ENCODE measurements around the gene RASL10A.

Gene RASL10A

DNA sequence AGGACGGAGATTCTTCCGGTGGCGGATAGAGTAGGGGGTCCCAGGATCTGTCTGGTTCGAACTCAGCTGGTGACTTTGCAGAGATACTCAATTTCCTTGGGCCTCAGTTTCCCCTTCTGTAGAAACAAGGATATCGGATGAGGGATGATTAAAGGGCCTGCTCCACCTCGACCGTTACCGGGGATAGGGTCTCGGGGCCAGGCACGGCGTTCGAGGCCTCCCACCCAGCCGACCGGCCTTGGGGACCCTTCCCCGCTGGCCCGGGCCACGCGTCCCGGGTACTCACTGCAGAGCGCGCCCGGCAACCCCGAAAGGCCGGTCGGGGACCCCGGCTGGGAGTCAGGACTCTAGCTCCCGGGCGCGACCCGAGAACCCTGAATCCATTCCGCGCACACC, 48.0 kb downstream of the RASL10A start:
- TF ChIP-seq, protein P1, sequence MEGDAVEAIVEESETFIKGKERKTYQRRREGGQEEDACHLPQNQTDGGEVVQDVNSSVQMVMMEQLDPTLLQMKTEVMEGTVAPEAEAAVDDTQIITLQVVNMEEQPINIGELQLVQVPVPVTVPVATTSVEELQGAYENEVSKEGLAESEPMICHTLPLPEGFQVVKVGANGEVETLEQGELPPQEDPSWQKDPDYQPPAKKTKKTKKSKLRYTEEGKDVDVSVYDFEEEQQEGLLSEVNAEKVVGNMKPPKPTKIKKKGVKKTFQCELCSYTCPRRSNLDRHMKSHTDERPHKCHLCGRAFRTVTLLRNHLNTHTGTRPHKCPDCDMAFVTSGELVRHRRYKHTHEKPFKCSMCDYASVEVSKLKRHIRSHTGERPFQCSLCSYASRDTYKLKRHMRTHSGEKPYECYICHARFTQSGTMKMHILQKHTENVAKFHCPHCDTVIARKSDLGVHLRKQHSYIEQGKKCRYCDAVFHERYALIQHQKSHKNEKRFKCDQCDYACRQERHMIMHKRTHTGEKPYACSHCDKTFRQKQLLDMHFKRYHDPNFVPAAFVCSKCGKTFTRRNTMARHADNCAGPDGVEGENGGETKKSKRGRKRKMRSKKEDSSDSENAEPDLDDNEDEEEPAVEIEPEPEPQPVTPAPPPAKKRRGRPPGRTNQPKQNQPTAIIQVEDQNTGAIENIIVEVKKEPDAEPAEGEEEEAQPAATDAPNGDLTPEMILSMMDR (IDR thresholded peaks at IDR 0.05; ENCODE audit: low read depth, low read length), result no peak; the same call in 1 of the 2 replicates

DNA sequence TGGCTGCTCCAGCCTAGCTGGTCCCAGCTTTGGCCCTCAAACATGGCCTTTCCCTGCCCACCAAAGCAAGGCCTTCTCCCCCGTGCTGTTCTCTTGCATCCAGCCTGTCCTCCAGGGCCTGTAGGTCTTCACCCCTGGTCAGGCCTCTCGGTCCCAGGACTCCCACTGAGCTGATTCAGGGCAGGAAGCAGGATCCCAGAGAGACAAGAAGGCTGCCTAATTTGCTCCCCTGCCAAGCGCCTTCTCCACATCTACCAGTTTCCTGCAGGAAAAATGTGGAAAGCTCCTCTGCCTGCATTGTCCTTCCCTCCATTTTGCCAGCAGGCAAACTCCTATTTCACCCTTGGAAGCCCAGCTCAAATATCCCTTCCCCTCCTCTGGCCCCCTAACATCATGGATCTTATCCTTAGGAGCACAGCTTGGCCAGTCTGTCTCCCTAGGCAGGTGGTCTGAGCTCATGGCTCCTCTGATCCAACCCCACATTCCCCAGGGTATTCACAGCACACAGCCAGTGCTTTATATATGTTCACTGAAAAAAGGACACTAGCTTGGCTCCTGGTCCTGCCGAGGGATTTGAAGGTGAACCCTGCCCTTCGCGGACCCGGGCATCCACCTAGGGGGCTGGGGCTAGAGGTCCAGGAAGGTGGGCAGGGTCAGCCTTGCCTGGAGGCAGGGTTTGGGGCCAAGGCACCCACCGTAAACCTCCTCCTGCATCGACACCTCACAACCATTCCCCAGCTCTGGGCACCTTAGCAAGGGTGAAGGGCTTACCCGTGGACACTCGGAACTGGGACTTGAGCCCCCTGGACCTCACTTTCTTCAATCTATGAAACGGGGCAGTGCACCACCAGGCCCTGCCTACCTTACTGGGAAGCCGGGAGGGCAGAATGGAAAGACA, 48.7 kb downstream of the RASL10A start:
- DNase-seq (ENCODE audit: extremely low read depth, low read depth), result no peak
- TF ChIP-seq, protein P1 (IDR thresholded peaks at IDR 0.05; ENCODE audit: low read depth, low read length), result no peak

More for the DNA sequence above, 48.0 kb downstream of the RASL10A start:
- DNase-seq (ENCODE audit: extremely low read depth, low read depth), result no peak

DNA sequence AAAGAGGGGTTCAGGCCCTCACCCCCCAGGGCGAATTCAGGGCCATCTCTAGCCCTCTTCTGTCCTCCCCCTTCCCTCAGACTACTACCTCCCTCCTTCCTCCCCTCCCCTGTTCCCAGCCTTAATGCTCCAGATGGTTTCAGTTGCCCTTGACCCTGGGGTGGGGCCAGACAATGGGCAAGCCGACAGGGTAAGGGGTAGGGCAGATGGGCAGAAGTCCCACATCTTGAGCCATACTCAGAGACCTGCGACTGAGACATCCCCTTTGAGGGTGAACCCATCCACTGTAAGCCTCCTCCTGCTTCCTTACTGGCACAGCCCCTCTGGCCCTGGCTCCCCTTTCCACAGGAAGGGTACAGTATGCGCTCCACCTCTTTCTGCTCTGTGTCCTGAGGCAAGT, 49.6 kb downstream of the RASL10A start:
- TF ChIP-seq, protein P1 (IDR thresholded peaks at IDR 0.05; ENCODE audit: low read depth, low read length), result no peak
- no peak for DNase-seq (ENCODE audit: extremely low read depth, low read depth)

DNA sequence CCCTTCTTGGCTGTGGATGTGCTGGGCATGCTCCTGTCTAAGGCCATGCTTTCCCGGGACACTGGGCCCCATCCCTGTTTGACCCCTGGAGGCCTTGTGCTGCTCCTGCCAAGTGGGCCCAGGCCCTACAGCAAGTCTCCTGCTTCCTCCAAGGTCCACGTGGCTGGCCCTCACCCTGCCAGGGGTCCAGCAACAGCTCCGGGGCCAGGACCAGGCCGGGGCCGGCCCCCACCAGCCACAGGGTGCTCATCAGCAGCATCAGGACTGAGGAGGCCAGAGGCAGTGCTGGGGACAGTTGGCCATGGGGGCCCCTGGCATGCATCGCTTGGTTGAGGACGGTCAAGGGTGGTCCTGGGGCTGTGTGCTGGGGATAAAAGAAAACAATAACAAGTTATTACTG, 50.2 kb downstream of the RASL10A start:
- DNase-seq (ENCODE audit: extremely low read depth, low read depth), result no peak
- TF ChIP-seq, protein P1 (IDR thresholded peaks at IDR 0.05; ENCODE audit: low read depth, low read length), result no peak

DNA sequence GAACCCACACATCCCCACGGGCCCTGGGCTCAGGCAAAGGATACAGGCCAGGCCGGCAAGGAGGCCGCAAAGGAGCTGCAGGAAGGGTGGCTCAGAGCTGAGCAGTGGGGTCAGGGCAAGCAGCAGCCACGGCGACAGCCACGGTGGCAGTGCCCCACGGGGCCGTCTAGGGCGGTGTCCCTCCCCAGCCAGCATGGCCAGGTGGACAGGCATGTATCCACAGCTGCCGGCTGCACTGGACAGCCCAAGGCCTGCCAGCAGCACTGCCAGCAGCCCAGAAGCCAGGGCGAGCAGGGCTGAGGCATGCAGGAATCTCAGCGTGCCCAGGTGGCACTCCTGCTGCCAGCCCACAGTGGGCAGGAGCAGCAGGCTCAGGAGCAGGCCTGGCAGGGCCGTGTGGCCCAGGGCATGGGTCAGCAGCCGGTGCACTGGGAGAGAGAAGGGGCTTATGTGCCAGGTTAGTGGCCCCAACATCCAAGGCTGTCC, 51.7 kb downstream of the RASL10A start:
- DNase-seq (ENCODE audit: extremely low read depth, low read depth), result no peak
- TF ChIP-seq, protein P1 (IDR thresholded peaks at IDR 0.05; ENCODE audit: low read depth, low read length), result no peak

Data from AG09319 (cell line).